ENCODE data around the gene CDK18.

Gene CDK18

DNA sequence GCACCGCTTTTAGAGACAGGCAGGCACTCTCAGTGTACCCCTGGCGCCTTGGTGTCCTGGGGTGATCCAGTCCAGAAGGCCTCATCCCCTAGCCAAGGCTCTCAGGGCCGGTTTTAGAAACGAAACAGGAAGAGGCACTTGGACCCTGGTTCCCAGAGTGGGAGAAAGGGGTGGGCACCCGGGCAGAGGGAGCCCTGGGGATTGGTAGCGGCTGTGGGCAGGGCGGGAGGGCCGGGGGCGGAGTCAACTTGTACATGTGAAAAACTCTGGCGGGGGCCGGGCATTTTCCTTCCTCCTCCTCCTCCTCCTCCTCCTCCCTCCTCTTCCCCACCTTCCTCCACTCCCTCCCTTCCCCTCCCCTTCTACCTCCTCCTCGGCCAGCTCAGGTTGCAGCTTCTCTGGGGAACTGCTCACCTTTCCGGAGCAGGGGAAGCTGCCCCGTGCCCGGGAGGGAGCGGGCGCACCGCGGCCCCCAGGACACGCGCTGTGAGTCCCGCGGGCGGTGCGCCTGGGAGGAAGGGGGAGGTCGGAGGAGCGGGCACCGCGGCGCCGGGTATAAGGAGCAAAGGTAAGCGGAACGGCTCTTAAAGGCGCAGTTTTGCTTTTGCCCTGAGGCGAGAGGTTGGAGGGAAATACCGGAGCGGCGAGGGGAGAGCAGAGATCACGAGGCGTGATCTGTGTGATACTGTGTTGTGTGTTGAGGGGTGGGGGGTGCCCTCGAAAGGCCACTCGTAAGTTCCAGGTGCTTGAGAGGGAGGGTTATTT, at the start of gene CDK18:
Gene CDK18 (plus strand): TSS at position 359 of the 765 bp plus-strand sequence. CDS start 18,499 bp downstream, outside the sequence.
- Histone ChIP-seq H3K4me3 (ENCODE audit: low read depth in 1 of 5, low read length in 5 of 5) (peak within 1 kb of the TSS; percentile 57 to 86 (median 70)), H3K9ac (ENCODE audit: low read length in 5 of 5) (peak within 1 kb of the TSS in 4 of 5 donors; percentile 27 to 72 (median 58)), H3K9me3 (ENCODE audit: control insufficient read depth in 5 of 5, low read length in 5 of 5) (no peaks in the 10 kb centered on the region), H3K4me1 (ENCODE audit: control insufficient read depth in 5 of 5, insufficient read depth in 5 of 5, low read length in 5 of 5) (peaks cover 0 to 30% (median 23%) of the 10 kb centered on the region in 5 donors), H3K27me3 (ENCODE audit: control insufficient read depth in 5 of 5, insufficient read depth in 4 of 5, low read length in 5 of 5) (peaks cover 0 to 16% (median 8%) of the 10 kb centered on the region in 5 donors), H3K36me3 (ENCODE audit: control insufficient read depth in 5 of 5, insufficient read depth in 5 of 5, low read length in 5 of 5) (no peaks in the 10 kb centered on the region), H3K27ac (ENCODE audit: low read depth, low read length) (no peak within 1 kb of the TSS)

DNA sequence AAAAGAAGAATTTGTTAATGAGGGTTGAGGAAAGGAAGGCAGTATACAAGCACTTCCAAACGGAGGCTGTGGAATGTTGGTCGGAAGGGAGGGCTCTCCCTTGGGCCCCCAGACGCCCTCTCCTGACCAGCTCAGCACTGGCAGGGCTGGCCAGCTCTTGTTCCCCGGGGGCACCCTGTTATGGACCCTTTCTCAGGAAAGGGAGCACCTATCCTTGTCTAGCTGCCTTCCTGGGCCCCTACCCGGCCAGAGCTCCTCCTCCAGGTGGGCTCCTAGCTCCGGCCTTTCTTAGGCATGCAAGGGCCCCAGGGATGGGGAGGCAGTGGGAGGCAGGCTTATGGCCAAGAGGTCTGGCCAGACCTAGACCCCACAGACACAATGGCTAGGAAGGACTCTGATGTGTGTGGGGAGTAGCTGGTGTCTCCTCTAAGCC, 49.5 kb upstream of the CDK18 start:
- no peaks in the 10 kb centered on the region for H3K36me3 ChIP-seq (ENCODE audit: control insufficient read depth in 5 of 5, insufficient read depth in 5 of 5, low read length in 5 of 5)
- no peak overlapping the region for H3K4me3 ChIP-seq (ENCODE audit: low read depth in 1 of 5, low read length in 5 of 5)
- no peak overlapping the region for H3K9ac ChIP-seq (ENCODE audit: low read length in 5 of 5)
- no peaks in the 10 kb centered on the region for H3K9me3 ChIP-seq (ENCODE audit: control insufficient read depth in 5 of 5, low read length in 5 of 5)
- no peak overlapping the region for H3K27ac ChIP-seq (ENCODE audit: low read depth, low read length)
- H3K27me3 ChIP-seq (ENCODE audit: control insufficient read depth in 5 of 5, insufficient read depth in 4 of 5, low read length in 5 of 5), result peaks cover 47 to 81% (median 72%) of the 10 kb centered on the region in 5 donors
- peaks cover 0 to 12% (median 8%) of the 10 kb centered on the region in 5 donors for H3K4me1 ChIP-seq (ENCODE audit: control insufficient read depth in 5 of 5, insufficient read depth in 5 of 5, low read length in 5 of 5)

DNA sequence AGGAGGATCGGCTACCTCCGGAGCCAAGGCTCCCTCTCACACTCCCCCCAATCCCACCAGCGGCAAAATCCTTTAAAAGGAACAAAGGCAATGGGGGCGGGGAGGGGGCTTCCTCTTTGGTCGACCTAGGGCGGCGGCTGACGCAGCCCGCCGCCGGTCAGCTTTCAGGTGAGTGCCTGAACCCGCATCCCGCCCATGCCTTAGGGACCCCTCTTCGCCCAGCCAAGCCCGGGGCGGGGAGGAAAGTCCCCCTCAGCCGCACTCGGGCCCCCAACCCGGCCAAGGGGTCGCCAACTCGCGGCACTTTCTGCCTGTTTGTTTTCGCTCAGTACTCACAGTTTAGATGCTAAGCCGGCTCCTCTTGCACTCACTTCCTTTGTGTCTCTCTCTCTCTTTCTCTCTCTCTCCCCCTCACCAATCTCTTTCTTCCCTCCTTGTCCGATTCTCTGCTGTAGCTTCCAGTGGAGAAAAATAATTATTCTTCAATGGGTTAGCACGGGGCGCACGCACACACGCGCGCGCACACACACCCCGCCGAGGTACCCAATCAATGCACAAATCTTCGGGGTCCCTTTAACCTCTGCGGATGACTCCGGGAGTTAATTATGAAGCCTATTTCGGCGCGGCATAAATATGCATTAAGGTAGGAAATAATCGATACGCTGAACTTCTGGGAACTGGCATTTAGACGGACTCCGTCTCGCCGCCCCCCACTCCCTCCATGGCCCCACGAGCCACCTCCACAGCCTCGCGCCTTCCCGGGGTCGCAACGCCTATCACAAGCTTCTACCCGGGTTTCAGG, 48.7 kb upstream of the CDK18 start, which contains the start of gene BLACAT1:
Gene BLACAT1 (minus strand): TSS at position 465 of the 802 bp plus-strand sequence.
- H3K36me3 ChIP-seq (ENCODE audit: control insufficient read depth in 5 of 5, insufficient read depth in 5 of 5, low read length in 5 of 5), result no peaks in the 10 kb centered on the region
- H3K27me3 ChIP-seq (ENCODE audit: control insufficient read depth in 5 of 5, insufficient read depth in 4 of 5, low read length in 5 of 5), result peaks cover 43 to 79% (median 71%) of the 10 kb centered on the region in 5 donors
- no peak within 1 kb of the TSS for H3K27ac ChIP-seq (ENCODE audit: low read depth, low read length)
- H3K9ac ChIP-seq (ENCODE audit: low read length in 5 of 5), result no peak within 1 kb of the TSS
- peak within 1 kb of the TSS in 2 of 5 donors; percentile 11 to 22 for H3K4me3 ChIP-seq (ENCODE audit: low read depth in 1 of 5, low read length in 5 of 5)
- H3K4me1 ChIP-seq (ENCODE audit: control insufficient read depth in 5 of 5, insufficient read depth in 5 of 5, low read length in 5 of 5), result peaks cover 0 to 12% (median 8%) of the 10 kb centered on the region in 5 donors
- H3K9me3 ChIP-seq (ENCODE audit: control insufficient read depth in 5 of 5, low read length in 5 of 5), result no peaks in the 10 kb centered on the region

- Histone ChIP-seq H3K4me3 (ENCODE audit: low read depth in 1 of 5, low read length in 5 of 5) (peak overlapping the region in 2 of 5 donors; percentile 11 to 22), H3K27ac (ENCODE audit: low read depth, low read length) (no peak overlapping the region)
These were observed 48.0 kb upstream of the CDK18 start for GRCh38 chr1:205456383-205456867.

GRCh38 chr1:205456868-205457745, 47.4 kb upstream of the CDK18 start:
- Histone ChIP-seq H3K27ac (ENCODE audit: low read depth, low read length) (no peak overlapping the region), H3K4me3 (ENCODE audit: low read depth in 1 of 5, low read length in 5 of 5) (peak overlapping the region in 2 of 5 donors; percentile 11 to 22), H3K27me3 (ENCODE audit: control insufficient read depth in 5 of 5, insufficient read depth in 4 of 5, low read length in 5 of 5) (peaks cover 33 to 76% (median 67%) of the 10 kb centered on the region in 5 donors)

More at GRCh38 chr1:205456383-205456867, 48.0 kb upstream of the CDK18 start:
- peaks cover 0 to 12% (median 8%) of the 10 kb centered on the region in 5 donors for H3K4me1 ChIP-seq (ENCODE audit: control insufficient read depth in 5 of 5, insufficient read depth in 5 of 5, low read length in 5 of 5)
- no peaks in the 10 kb centered on the region for H3K9me3 ChIP-seq (ENCODE audit: control insufficient read depth in 5 of 5, low read length in 5 of 5)
- H3K9ac ChIP-seq (ENCODE audit: low read length in 5 of 5), result no peak overlapping the region
- peaks cover 38 to 80% (median 70%) of the 10 kb centered on the region in 5 donors for H3K27me3 ChIP-seq (ENCODE audit: control insufficient read depth in 5 of 5, insufficient read depth in 4 of 5, low read length in 5 of 5)
- no peaks in the 10 kb centered on the region for H3K36me3 ChIP-seq (ENCODE audit: control insufficient read depth in 5 of 5, insufficient read depth in 5 of 5, low read length in 5 of 5)

GRCh38 chr1:205458777-205459566, 45.5 kb upstream of the CDK18 start:
- H3K4me3 ChIP-seq (ENCODE audit: low read depth in 1 of 5, low read length in 5 of 5), result no peak overlapping the region
- no peak overlapping the region for H3K9ac ChIP-seq (ENCODE audit: low read length in 5 of 5)
- H3K27ac ChIP-seq (ENCODE audit: low read depth, low read length), result no peak overlapping the region
- H3K4me1 ChIP-seq (ENCODE audit: control insufficient read depth in 5 of 5, insufficient read depth in 5 of 5, low read length in 5 of 5), result peaks cover 0 to 12% (median 8%) of the 10 kb centered on the region in 5 donors
- H3K9me3 ChIP-seq (ENCODE audit: control insufficient read depth in 5 of 5, low read length in 5 of 5), result no peaks in the 10 kb centered on the region
- H3K36me3 ChIP-seq (ENCODE audit: control insufficient read depth in 5 of 5, insufficient read depth in 5 of 5, low read length in 5 of 5), result no peaks in the 10 kb centered on the region
- peaks cover 20 to 58% (median 52%) of the 10 kb centered on the region in 5 donors for H3K27me3 ChIP-seq (ENCODE audit: control insufficient read depth in 5 of 5, insufficient read depth in 4 of 5, low read length in 5 of 5)

More at GRCh38 chr1:205456868-205457745, 47.4 kb upstream of the CDK18 start:
- Histone ChIP-seq H3K9me3 (ENCODE audit: control insufficient read depth in 5 of 5, low read length in 5 of 5) (no peaks in the 10 kb centered on the region), H3K36me3 (ENCODE audit: control insufficient read depth in 5 of 5, insufficient read depth in 5 of 5, low read length in 5 of 5) (no peaks in the 10 kb centered on the region), H3K4me1 (ENCODE audit: control insufficient read depth in 5 of 5, insufficient read depth in 5 of 5, low read length in 5 of 5) (peaks cover 0 to 12% (median 8%) of the 10 kb centered on the region in 5 donors), H3K9ac (ENCODE audit: low read length in 5 of 5) (no peak overlapping the region)

GRCh38 chr1:205465392-205465791, 39.1 kb upstream of the CDK18 start:
- Histone ChIP-seq H3K4me1 (ENCODE audit: control insufficient read depth in 5 of 5, insufficient read depth in 5 of 5, low read length in 5 of 5) (peaks cover 2 to 12% (median 8%) of the 10 kb centered on the region in 5 donors), H3K36me3 (ENCODE audit: control insufficient read depth in 5 of 5, insufficient read depth in 5 of 5, low read length in 5 of 5) (no peaks in the 10 kb centered on the region), H3K9ac (ENCODE audit: low read length in 5 of 5) (no peak overlapping the region), H3K27me3 (ENCODE audit: control insufficient read depth in 5 of 5, insufficient read depth in 4 of 5, low read length in 5 of 5) (peaks cover 10 to 24% (median 17%) of the 10 kb centered on the region in 5 donors), H3K4me3 (ENCODE audit: low read depth in 1 of 5, low read length in 5 of 5) (no peak overlapping the region), H3K27ac (ENCODE audit: low read depth, low read length) (no peak overlapping the region), H3K9me3 (ENCODE audit: control insufficient read depth in 5 of 5, low read length in 5 of 5) (no peaks in the 10 kb centered on the region)

DNA sequence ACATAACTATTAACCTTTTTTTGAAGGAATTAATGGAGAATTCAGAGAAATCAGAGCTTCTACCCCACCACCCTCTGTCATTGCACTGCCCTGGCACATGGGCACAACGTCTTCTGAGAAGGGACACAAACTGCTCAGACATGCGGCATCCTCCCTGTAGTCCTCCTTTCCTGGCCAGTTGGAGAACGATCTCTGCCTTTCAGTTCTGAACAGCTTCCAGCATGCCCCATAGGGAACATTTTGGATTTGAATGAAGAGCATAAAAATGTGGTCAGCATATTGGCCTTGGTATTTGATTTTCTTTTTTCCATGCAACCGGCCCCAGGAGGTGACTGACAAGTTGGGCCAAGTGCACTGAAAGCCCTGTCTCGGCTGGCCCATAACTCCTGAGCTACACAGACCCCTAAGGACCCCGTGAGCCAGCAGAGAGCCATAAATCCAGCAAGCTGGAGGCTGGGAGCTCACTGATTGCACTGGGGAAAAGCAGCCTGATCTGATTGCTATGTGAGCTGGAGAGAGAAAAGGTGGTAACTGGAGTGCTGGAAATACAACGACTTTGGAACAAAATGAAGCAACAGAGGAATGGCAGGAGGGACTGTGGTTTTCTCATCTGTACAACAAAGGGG, 37.8 kb upstream of the CDK18 start:
- H3K9me3 ChIP-seq (ENCODE audit: control insufficient read depth in 5 of 5, low read length in 5 of 5), result no peaks in the 10 kb centered on the region
- peaks cover 2 to 12% (median 8%) of the 10 kb centered on the region in 5 donors for H3K4me1 ChIP-seq (ENCODE audit: control insufficient read depth in 5 of 5, insufficient read depth in 5 of 5, low read length in 5 of 5)
- no peak overlapping the region for H3K4me3 ChIP-seq (ENCODE audit: low read depth in 1 of 5, low read length in 5 of 5)
- peaks cover 9 to 21% (median 13%) of the 10 kb centered on the region in 5 donors for H3K27me3 ChIP-seq (ENCODE audit: control insufficient read depth in 5 of 5, insufficient read depth in 4 of 5, low read length in 5 of 5)
- H3K27ac ChIP-seq (ENCODE audit: low read depth, low read length), result no peak overlapping the region
- no peak overlapping the region for H3K9ac ChIP-seq (ENCODE audit: low read length in 5 of 5)
- no peaks in the 10 kb centered on the region for H3K36me3 ChIP-seq (ENCODE audit: control insufficient read depth in 5 of 5, insufficient read depth in 5 of 5, low read length in 5 of 5)
